HEK293T (cell line): ENCODE data around the gene MAGEB17.

Experiments used
- BHLHE40 ChIP-seq: fragments of 450-650 bp; IDR thresholded peaks from 2 replicates; pipeline ENCODE4 v1.6.1; 2016; ENCODE audit warnings: mild to moderate bottlenecking, moderate library complexity, borderline replicate concordance
- CTBP1 ChIP-seq: fragments of 450-650 bp; IDR thresholded peaks from 2 replicates; pipeline ENCODE4 v1.6.1; 2016; ENCODE audit warnings: borderline replicate concordance
- FOXA1 ChIP-seq: fragments of 450-650 bp; IDR thresholded peaks from 2 replicates; pipeline ENCODE4 v1.6.1; 2016; ENCODE audit warnings: mild to moderate bottlenecking
- L3MBTL2 ChIP-seq: fragments of 450-650 bp; conservative IDR thresholded peaks from 2 replicates; pipeline ENCODE4 v1.6.1; 2016; ENCODE audit warnings: mild to moderate bottlenecking
- NFRKB ChIP-seq: fragments of 450-650 bp; IDR thresholded peaks from 2 replicates; pipeline ENCODE4 v1.6.1; 2016; ENCODE audit warnings: mild to moderate bottlenecking, moderate library complexity
- PKNOX1 ChIP-seq: fragments of 450-650 bp; IDR thresholded peaks from 2 replicates; pipeline ENCODE4 v1.6.1; 2016
- SP1 ChIP-seq: fragments of 450-650 bp; IDR thresholded peaks from 2 replicates; pipeline ENCODE4 v1.6.1; 2017
- SUZ12 ChIP-seq: fragments of 450-650 bp; IDR thresholded peaks from 2 replicates; pipeline ENCODE4 v1.6.1; 2016; ENCODE audit warnings: mild to moderate bottlenecking

GRCh38 chrX:16136080-16136479 is 31.2 kb upstream of the MAGEB17 start:
- no peak for TF ChIP-seq FOXA1
- no peak for TF ChIP-seq NFRKB
- TF ChIP-seq SP1, result no peak
- TF ChIP-seq CTBP1, result no peak
- no peak for TF ChIP-seq L3MBTL2
- TF ChIP-seq SUZ12, result no peak
- TF ChIP-seq BHLHE40, result no peak
- no peak for TF ChIP-seq PKNOX1
